K562 (cell line): Measurements from ENCODE around the gene SMCHD1. TPM values are rescaled to one million over a fixed set of nuclear protein-coding genes. Genes with fewer than 3 reads are reported as not detected.

ENCODE experiments used
- ATF1 ChIP-seq, 2 experiments: fragments of 450-650 bp in 1 of 2; IDR thresholded peaks; 2 replicates each; pipeline ENCODE4 v1.6.1; 2016; ENCODE audit warnings: missing compliant biosample characterization in 1 of 2, missing genetic modification characterization in 1 of 2
- ATF3 ChIP-seq, 2 experiments: fragments of 450-650 bp in 1 of 2; sonication (generic) in 1 of 2; formaldehyde crosslinking in 1 of 2; IDR thresholded peaks in 1 of 2; conservative IDR thresholded peaks in 1 of 2; 2 replicates each; pipeline versions ENCODE4 v1.6.1 to v1.8.1; 2016 to 2023; ENCODE audit warnings: mild to moderate bottlenecking in 2 of 2, moderate library complexity in 2 of 2, inconsistent platforms in 1 of 2, missing genetic modification reagents in 1 of 2
- ATF7 ChIP-seq: fragments of 450-650 bp; IDR thresholded peaks from 2 replicates; pipeline ENCODE4 v1.7.1; 2014; ENCODE audit warnings: mild to moderate bottlenecking, moderate library complexity
- CCNT2 ChIP-seq: IDR thresholded peaks from 2 replicates; pipeline ENCODE4 v1.6.1; 2011; ENCODE audit warnings: borderline replicate concordance, low read depth, mild to moderate bottlenecking, moderate library complexity, mixed read lengths, low read length; ENCODE audit not compliant: insufficient read length; ENCODE audit errors: extremely low read depth
- CGGBP1 ChIP-seq: fragments of 250-450 bp; sonication (Bioruptor Pico); IDR thresholded peaks from 2 replicates; pipeline ENCODE4 v1.9.0; 2021; ENCODE audit warnings: mild to moderate bottlenecking
- DMBX1 ChIP-seq: fragments of 250-450 bp; sonication (Bioruptor Pico); IDR thresholded peaks from 2 replicates; pipeline ENCODE4 v1.8.0; 2022; ENCODE audit warnings: inconsistent platforms, mild to moderate bottlenecking, moderate library complexity, borderline replicate concordance
- EHMT2 ChIP-seq: fragments of 450-650 bp; IDR thresholded peaks from 2 replicates; pipeline ENCODE4 v1.6.1; 2018; ENCODE audit warnings: antibody characterized with exemption
- FUS ChIP-seq: fragments of 200-400 bp; formaldehyde crosslinking; optimal IDR thresholded peaks from 2 replicates; pipeline ENCODE3; 2017; ENCODE audit warnings: low read depth, low read length
- HMBOX1 ChIP-seq: sonication (generic); IDR thresholded peaks from 2 replicates; pipeline ENCODE4 v1.6.1; 2016
- MCM2 ChIP-seq: fragments of 450-650 bp; IDR thresholded peaks from 2 replicates; pipeline ENCODE4 v1.6.1; 2017; ENCODE audit warnings: low read depth, mild to moderate bottlenecking
- NFATC3 ChIP-seq: fragments of 450-650 bp; IDR thresholded peaks from 2 replicates; pipeline ENCODE4 v1.6.1; 2017; ENCODE audit warnings: mild to moderate bottlenecking
- PCBP2 ChIP-seq: fragments of 200-400 bp; formaldehyde crosslinking; IDR thresholded peaks from 2 replicates; pipeline ENCODE4 v1.6.1; 2018; ENCODE audit warnings: low read length, low read depth, mild to moderate bottlenecking, moderate library complexity; ENCODE audit not compliant: poor library complexity, severe bottlenecking
- RCOR1 ChIP-seq, 2 experiments: IDR thresholded peaks; 2 replicates each; pipeline ENCODE4 v1.6.1; 2012; ENCODE audit warnings: low read depth in 2 of 2, low read length in 2 of 2, borderline replicate concordance in 1 of 2, improper control_type of control experiment in 1 of 2
- ZBTB7A ChIP-seq: IDR thresholded peaks from 2 replicates; pipeline ENCODE4 v1.6.1; 2011; ENCODE audit warnings: low read depth, mild to moderate bottlenecking, low read length, moderate library complexity, borderline replicate concordance; ENCODE audit not compliant: control insufficient read depth
- ZFPM2 ChIP-seq: fragments of 250-450 bp; sonication (Bioruptor Pico); IDR thresholded peaks from 2 replicates; pipeline ENCODE4 v1.5.1; 2022; ENCODE audit warnings: mild to moderate bottlenecking
- ZNF518B ChIP-seq: fragments of 250-450 bp; sonication (Bioruptor Pico); IDR thresholded peaks from 2 replicates; pipeline ENCODE4 v1.5.0; 2021; ENCODE audit warnings: mild to moderate bottlenecking, moderate library complexity
- ZSCAN29 ChIP-seq: fragments of 450-650 bp; IDR thresholded peaks from 2 replicates; pipeline ENCODE4 v1.6.1; 2017
- polyA plus RNA-seq, 8 experiments: library from polyadenylated mRNA; depleted of rRNA in 4 of 8; stranded (reverse) in 5 of 8; unstranded in 3 of 8; fragments of >200 nt; fragmentation: Nextera tagmentation in 2 of 8; fragmentation: Illumina TruSeq in 1 of 8; extraction: Ambion mirVana in 2 of 8; extraction: Trizol in 1 of 8; gene quantifications; 2 replicates each; pipeline versions ENCODE4 v1.2.1 to v1.2.3, GENCODE V29; 2011 to 2014; ENCODE audit warnings: inconsistent platforms in 1 of 8, missing spikeins in 1 of 8
- total RNA-seq, 7 experiments: library from RNA; depleted of rRNA in 6 of 7; stranded (reverse); fragments of >200 nt in 6 of 7; fragmentation: Illumina TruSeq in 2 of 7; extraction: Trizol in 2 of 7; gene quantifications; 2 replicates each; pipeline versions ENCODE4 v1.2.1 to v1.2.3, GENCODE V29; 2011 to 2021; ENCODE audit warnings: low replicate concordance in 1 of 7

The SMCHD1 gene
- total and polyA plus RNA-seq, 9 of the 15 experiments (the other 6 are each of a cell fraction or from before 2014, with no cell fraction given): 6.3 to 144 (median 72.7) TPM

GRCh38 chr18:2853926-2854664 is 198.6 kb downstream of the SMCHD1 start (continued):
- TF ChIP-seq DMBX1 (CRISPR knock-in tag) (peak; percentile 84), ATF1 (CRISPR knock-in tag; IDR thresholded peaks at IDR 0.05) (no peak), ATF1 (tag; IDR thresholded peaks at IDR 0.05) (peak; percentile 45; the same call in 1 of the 2 replicates), ZSCAN29 (no peak), PCBP2 (no peak), CCNT2 (peak; percentile 97), FUS (no peak), ZFPM2 (no peak), MCM2 (no peak), EHMT2 (no peak), CGGBP1 (CRISPR knock-in tag) (peak; percentile 30; the same call in 1 of the 2 replicates), ATF3 (IDR thresholded peaks at IDR 0.05) (peak; percentile 31; the same call in 1 of the 2 replicates), ATF3 (CRISPR knock-in tag; conservative IDR thresholded peaks at IDR 0.05) (no peak), ZNF518B (no peak), ZBTB7A (peak; percentile 100), NFATC3 (0 out of 2 replicates have a peak, but pooled peaks have one; percentile 78), RCOR1 (IDR thresholded peaks at IDR 0.05; ENCODE audit: borderline replicate concordance in 1 of 2, low read depth in 2 of 2, low read length in 2 of 2) (peak; percentile 93 to 96), HMBOX1 (no peak; the same call in 1 of the 2 replicates), ATF7 (peak; percentile 67)
